Activated T-cell treated with anti-CD3 and anti-CD28 coated beads, Interleukin-2, amount 50 U/mL, for 4 hours (primary cell): ENCODE results near the gene FZD8. TPM values are rescaled to one million over a fixed set of nuclear protein-coding genes. Genes with fewer than 3 reads are reported as not detected.

ENCODE experiments used
- ATAC-seq, 2 donors: fragments of 200-7000 bp; cut with Tn5 transposase; one replicate each; pipeline ENCODE4 v1.10.0; 2021
- DNase-seq: peaks from one replicate; pipeline ENCODE4 v3.0.0-alpha.2; 2020
- H3K27me3 Mint-ChIP-seq: one replicate; pipeline ENCODE4 v1.8.0; 2021; ENCODE audit warnings: low read depth, mixed read lengths
- H3K36me3 Mint-ChIP-seq: one replicate; pipeline ENCODE4 v1.8.0; 2022; ENCODE audit warnings: mixed read lengths; ENCODE audit not compliant: insufficient read depth
- H3K4me1 Mint-ChIP-seq: one replicate; pipeline ENCODE4 v1.8.0; 2021; ENCODE audit warnings: low read depth, mixed read lengths
- H3K4me3 Mint-ChIP-seq: one replicate; pipeline ENCODE4 v1.8.0; 2021; ENCODE audit warnings: mild to moderate bottlenecking, moderate library complexity, mixed read lengths
- H3K9me3 Mint-ChIP-seq: one replicate; pipeline ENCODE4 v1.8.0; 2021; ENCODE audit warnings: mixed read lengths
- total RNA-seq, 3 donors: library from RNA; stranded (reverse); gene quantifications; one replicate each; pipeline ENCODE4 v1.2.1, GENCODE V29; 2021

The FZD8 gene
- total RNA-seq, 3 donors from 2014 or later = 0.50 to 0.58 (median 0.52) TPM

DNA sequence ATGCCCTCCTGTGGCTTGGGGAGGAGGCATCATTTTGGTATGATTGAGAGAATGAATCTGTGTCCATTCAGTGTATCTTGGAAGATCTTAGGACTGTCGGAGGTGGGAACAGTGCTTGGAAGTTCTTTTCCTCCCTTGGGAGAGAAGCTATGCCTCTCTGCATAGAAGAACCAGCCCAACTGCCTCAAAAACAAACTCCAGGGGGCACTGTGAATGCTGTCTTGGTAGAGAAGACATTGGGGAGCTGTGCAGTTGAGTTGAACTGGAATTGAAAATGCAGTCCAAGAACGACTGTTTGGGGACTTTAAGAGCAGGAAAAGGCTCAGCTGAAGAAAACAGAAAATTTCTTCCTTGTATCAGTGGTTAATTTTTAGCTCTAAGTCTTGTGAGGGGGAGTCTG, 41.9 kb downstream of the FZD8 start:
- Mint-ChIP-seq H3K27me3 (peaks cover 43% of the 10 kb centered on the region), H3K36me3 (no peaks in the 10 kb centered on the region), H3K9me3 (peaks cover 15% of the 10 kb centered on the region), H3K4me3 (no peak overlapping the region), H3K4me1 (no peaks in the 10 kb centered on the region)
- DNase-seq (no peak), ATAC-seq (no peak)

DNA sequence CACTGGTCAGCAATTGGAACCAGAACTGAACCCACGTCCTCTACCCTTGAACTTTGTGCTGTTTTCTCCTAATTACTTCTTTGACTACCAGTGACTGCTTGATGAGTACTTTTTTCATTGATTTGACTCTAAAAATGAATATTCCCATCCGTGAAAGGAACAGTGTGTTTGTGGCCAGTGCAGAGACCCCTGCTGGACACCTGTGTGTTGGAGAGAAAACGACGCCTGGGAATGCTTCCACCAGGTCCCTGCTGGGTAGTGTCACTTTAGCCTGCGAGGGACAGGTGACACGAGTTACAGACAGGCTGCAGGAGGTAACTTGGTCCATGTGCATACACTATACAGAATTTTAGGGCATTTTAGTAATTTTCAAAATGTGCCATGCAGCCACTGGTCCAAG, 43.7 kb downstream of the FZD8 start:
- no peaks in the 10 kb centered on the region for H3K4me1 Mint-ChIP-seq
- ATAC-seq = no peak
- peaks cover 31% of the 10 kb centered on the region for H3K27me3 Mint-ChIP-seq
- peaks cover 15% of the 10 kb centered on the region for H3K9me3 Mint-ChIP-seq
- DNase-seq = no peak
- H3K36me3 Mint-ChIP-seq = no peaks in the 10 kb centered on the region
- H3K4me3 Mint-ChIP-seq = no peak overlapping the region

DNA sequence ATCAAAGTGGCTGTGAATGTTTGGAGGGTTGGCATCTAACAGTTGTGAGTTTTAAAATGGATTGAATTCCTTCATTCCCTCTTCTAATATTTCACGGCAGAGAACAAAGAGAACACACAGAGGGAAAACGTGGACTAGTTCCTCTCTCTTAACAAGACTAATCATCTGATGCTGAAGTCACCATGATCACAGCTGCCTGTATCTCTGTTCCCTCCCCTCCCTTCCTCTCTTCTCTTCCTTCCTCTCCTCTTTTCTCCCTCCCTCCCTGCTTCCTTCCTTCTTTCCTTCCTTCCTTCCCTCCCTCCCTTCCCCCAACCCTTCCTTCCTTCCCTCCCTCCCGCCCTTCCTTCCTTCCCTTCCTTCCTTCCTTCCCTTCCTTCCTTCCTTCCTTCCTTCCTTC, 47.0 kb downstream of the FZD8 start:
- H3K36me3 Mint-ChIP-seq = no peaks in the 10 kb centered on the region
- no peaks in the 10 kb centered on the region for H3K4me1 Mint-ChIP-seq
- no peak overlapping the region for H3K4me3 Mint-ChIP-seq
- peaks cover 22% of the 10 kb centered on the region for H3K27me3 Mint-ChIP-seq
- DNase-seq = no peak
- ATAC-seq = no peak
- H3K9me3 Mint-ChIP-seq = peaks cover 15% of the 10 kb centered on the region

DNA sequence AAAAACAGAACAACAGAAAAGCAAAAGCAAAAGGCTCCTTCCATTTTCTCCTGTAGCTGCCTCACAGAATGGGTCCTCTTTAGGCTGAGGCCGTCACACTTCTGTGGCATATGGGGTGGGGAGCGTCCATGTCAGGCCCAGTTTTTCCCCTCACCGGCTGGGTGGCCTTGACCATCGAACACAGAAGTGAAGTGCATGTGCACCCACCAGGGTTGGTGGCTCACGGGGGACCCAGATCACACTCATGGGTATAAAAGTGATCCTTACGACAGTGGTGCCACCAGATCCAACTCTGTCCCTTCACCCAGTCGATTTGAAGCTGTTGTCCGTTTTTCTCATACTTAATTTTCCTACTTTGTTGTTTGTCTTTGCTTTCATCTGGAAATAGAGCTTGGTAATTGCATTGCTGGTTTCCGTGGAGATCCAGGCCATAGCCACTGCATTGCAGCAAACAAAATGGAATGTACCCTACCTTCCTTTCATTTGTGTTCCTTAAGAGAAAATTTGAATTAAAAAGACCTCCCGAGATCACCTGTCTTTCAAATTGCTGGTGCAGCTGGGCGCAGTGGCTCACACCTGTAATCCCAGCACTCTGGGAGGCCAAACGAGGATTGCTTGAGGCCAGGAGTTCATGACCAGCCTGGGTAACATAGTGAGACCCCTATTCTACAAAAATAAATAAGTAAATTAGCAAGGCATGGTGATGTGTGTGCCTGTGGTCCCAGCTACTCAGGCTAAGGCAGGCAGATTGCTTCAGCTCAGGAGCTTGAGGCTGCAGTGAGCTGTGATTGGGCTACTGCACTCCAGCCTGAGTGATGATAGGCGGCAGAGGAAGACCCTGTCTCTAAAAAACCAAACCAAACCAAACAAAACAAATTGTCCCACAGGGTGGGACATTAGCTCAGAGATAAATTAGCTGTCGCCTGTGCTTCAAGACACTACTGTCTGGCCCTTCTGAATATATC, 47.7 kb downstream of the FZD8 start:
- Mint-ChIP-seq H3K9me3 (peaks cover 15% of the 10 kb centered on the region), H3K4me1 (no peaks in the 10 kb centered on the region), H3K4me3 (no peak overlapping the region), H3K27me3 (peaks cover 17% of the 10 kb centered on the region), H3K36me3 (no peaks in the 10 kb centered on the region)
- DNase-seq (no peak), ATAC-seq (no peak)

DNA sequence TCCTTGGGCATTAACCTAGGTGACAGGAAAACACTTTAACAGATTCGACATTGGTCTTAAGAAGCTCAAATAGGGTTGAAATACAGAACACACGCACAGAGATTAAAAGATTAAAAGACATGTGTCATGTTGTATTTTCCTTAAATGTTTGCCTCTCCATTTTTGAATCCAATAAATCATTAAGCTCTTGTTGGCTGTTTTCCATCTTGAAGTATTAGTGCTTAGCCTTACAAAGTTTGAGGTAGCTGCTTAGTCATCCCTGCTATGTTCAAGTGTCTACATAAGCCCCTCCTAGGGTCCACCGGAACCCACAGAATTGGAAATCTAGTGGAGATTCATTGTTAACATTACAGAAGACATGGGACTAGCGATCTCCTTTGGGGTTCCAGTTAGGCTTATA, 49.7 kb downstream of the FZD8 start:
- Mint-ChIP-seq H3K9me3 (peaks cover 15% of the 10 kb centered on the region), H3K4me3 (no peak overlapping the region), H3K4me1 (no peaks in the 10 kb centered on the region), H3K27me3 (peaks cover 10% of the 10 kb centered on the region), H3K36me3 (no peaks in the 10 kb centered on the region)
- DNase-seq (no peak), ATAC-seq (no peak)

DNA sequence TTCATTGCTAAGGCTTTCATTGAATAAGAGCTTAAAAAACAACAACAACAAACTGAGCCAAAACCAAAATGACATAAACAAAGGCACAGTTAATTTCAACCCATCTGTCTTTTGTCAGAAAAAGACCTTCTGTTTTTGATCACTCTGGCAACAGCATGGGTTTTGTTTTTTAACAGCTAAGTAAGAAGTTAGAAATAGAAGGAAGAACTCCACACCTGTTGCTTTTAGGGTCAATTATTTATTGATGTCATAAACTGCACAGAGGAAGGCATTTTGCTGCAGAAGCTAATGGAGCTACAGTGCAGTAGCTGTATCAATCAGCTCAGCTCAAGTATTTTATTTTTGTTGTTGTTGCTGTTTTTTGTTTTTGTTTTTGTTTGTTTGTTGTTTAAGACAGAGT, 53.3 kb downstream of the FZD8 start:
- Mint-ChIP-seq H3K36me3 (no peaks in the 10 kb centered on the region), H3K4me1 (no peaks in the 10 kb centered on the region), H3K9me3 (peaks cover 15% of the 10 kb centered on the region), H3K27me3 (peaks cover 14% of the 10 kb centered on the region), H3K4me3 (no peak overlapping the region)
- DNase-seq (no peak), ATAC-seq (no peak)

Other genes starting within 250 kb of the FZD8 start
- not detected for gene GJD4, start 37.0 kb downstream of the FZD8 start, total RNA-seq